ENCODE results near the gene PKNOX1.

DNA sequence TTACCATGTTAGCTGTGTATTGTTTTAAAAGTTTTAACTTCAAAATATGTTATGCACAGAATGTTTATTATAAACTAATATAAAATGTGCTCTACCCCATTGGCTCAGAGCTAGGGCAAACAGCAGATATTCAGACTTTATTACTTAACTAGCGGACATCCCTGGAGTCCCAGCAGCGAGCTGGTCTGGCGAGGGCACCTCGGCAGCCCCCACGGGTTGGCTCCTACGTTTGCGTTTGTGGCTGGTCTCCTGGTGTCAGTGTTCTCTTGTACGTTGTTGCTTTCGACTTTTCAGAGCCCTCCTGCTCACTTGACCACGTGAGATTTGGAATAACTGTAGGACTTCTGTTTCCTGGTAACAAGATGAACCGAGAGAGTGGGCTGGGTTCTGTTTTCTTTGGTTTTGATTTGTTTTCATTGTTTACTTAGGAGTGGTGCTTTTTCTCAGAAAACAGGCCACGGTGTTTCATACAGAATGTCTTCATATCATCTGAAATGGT is 56.8 kb downstream of the PKNOX1 start:
- TF ChIP-seq, protein P1, sequence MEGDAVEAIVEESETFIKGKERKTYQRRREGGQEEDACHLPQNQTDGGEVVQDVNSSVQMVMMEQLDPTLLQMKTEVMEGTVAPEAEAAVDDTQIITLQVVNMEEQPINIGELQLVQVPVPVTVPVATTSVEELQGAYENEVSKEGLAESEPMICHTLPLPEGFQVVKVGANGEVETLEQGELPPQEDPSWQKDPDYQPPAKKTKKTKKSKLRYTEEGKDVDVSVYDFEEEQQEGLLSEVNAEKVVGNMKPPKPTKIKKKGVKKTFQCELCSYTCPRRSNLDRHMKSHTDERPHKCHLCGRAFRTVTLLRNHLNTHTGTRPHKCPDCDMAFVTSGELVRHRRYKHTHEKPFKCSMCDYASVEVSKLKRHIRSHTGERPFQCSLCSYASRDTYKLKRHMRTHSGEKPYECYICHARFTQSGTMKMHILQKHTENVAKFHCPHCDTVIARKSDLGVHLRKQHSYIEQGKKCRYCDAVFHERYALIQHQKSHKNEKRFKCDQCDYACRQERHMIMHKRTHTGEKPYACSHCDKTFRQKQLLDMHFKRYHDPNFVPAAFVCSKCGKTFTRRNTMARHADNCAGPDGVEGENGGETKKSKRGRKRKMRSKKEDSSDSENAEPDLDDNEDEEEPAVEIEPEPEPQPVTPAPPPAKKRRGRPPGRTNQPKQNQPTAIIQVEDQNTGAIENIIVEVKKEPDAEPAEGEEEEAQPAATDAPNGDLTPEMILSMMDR (IDR thresholded peaks at IDR 0.05) = no peak
- TF ChIP-seq POLR2A (IDR thresholded peaks at IDR 0.05) = no peak
- TF ChIP-seq EP300 (IDR thresholded peaks at IDR 0.05) = no peak
